HCT116 (cell line): ENCODE results near the gene ELP1. TPM values are rescaled to one million over a fixed set of nuclear protein-coding genes. Genes with fewer than 3 reads are reported as not detected.

Source experiments
- ATAC-seq: fragments of 200-7000 bp; cut with Tn5 transposase; 2 replicates; pipeline ENCODE4 v1.9.1; 2020; ENCODE audit warnings: mild to moderate bottlenecking, moderate library complexity
- BruUV-seq: library from RNA; stranded (reverse); fragments of 400-500 nt; replicated peaks from 2 replicates; lab custom pipeline; 2021; lab: Mats Ljungman, UMichigan
- CTCF ChIA-PET: fragments of 300-600 bp; sonication (Branson Sonifier 250); formaldehyde crosslinking; loops from one replicate; lab custom pipeline; 2021; ENCODE audit warnings: antibody characterized with exemption; lab: Charles Lee
- POLR2A ChIA-PET: fragments of 300-600, 350-600 bp; sonication (Branson Sonifier 250); formaldehyde crosslinking; loops from one replicate; lab custom pipeline; 2021; ENCODE audit warnings: antibody characterized with exemption; lab: Charles Lee
- RAD21 ChIA-PET, 2 experiments: fragments of 300-600 bp; sonication (Branson Sonifier 250); formaldehyde crosslinking; loops; one replicate each; lab custom pipeline; 2023; ENCODE audit warnings: low total read pairs in 2 of 2; ENCODE audit not compliant: uncharacterized antibody in 2 of 2, unreplicated experiment in 2 of 2, low non-redundant PET in 1 of 2; lab: Charles Lee
- DNase-seq: peaks from one replicate; pipeline ENCODE4 v3.0.0-alpha.2; 2010; ENCODE audit warnings: low read depth, low spot score
- H2AFZ ChIP-seq: fragments of 200-600 bp; shearing (Covaris generic), sonication (generic); 2 replicates; pipeline ENCODE4 v1.6.1; 2017; ENCODE audit warnings: low read depth, mixed run types, mixed read lengths, antibody characterized with exemption, low read length; ENCODE audit not compliant: poor library complexity, severe bottlenecking
- H3K27ac ChIP-seq: 2 replicates; pipeline ENCODE4 v1.5.1; 2012; ENCODE audit warnings: low read depth, low read length
- H3K27me3 ChIP-seq: fragments of 200-600 bp; sonication (generic); 2 replicates; pipeline ENCODE4 v1.6.1; 2016; ENCODE audit warnings: mixed run types, low read length, mixed read lengths; ENCODE audit not compliant: insufficient read depth
- H3K36me3 ChIP-seq, 2 experiments: fragments of 200-500 bp in 1 of 2; fragments of 200-600 bp in 1 of 2; sonication (Bioruptor generic) in 1 of 2; sonication (generic) in 1 of 2; 2 replicates each; pipeline versions ENCODE4 v1.5.1 to v1.6.1; 2014 to 2016; ENCODE audit warnings: low read length in 2 of 2, inconsistent platforms in 1 of 2, mixed read lengths in 1 of 2, mixed run types in 1 of 2; ENCODE audit not compliant: insufficient read depth in 2 of 2, control insufficient read depth in 1 of 2
- H3K4me1 ChIP-seq, 2 experiments: fragments of 200-600 bp in 1 of 2; sonication (generic) in 1 of 2; 2 replicates each; pipeline versions ENCODE4 v1.5.1 to v1.6.1; 2012 to 2017; ENCODE audit warnings: low read length in 2 of 2, inconsistent platforms in 1 of 2, mild to moderate bottlenecking in 1 of 2, mixed read lengths in 1 of 2, mixed run types in 1 of 2, moderate library complexity in 1 of 2; ENCODE audit not compliant: insufficient read depth in 2 of 2, control insufficient read depth in 1 of 2
- H3K4me2 ChIP-seq: fragments of 200-600 bp; sonication (generic); 2 replicates; pipeline ENCODE4 v1.6.1; 2017; ENCODE audit warnings: mixed run types, low read length, mixed read lengths
- H3K4me3 ChIP-seq, 2 experiments: fragments of 200-600 bp in 1 of 2; sonication (generic) in 1 of 2; replicated peaks in 1 of 2; 2 replicates each; pipeline ENCODE4 v1.5.1; 2011 to 2016; ENCODE audit warnings: low read length in 2 of 2, control low read depth in 1 of 2, low read depth in 1 of 2, mild to moderate bottlenecking in 1 of 2, mixed read lengths in 1 of 2, mixed run types in 1 of 2
- H3K79me2 ChIP-seq: fragments of 200-600 bp; sonication (generic); 2 replicates; pipeline ENCODE4 v1.6.1; 2017; ENCODE audit warnings: mild to moderate bottlenecking, mixed run types, low read length, moderate library complexity, mixed read lengths; ENCODE audit not compliant: insufficient read depth
- H3K9ac ChIP-seq: fragments of 200-600 bp; sonication (generic); 2 replicates; pipeline ENCODE4 v1.6.1; 2016; ENCODE audit warnings: low read length, mixed read lengths
- H3K9me2 ChIP-seq: fragments of 200-600 bp; sonication (generic), shearing (Covaris generic); 2 replicates; pipeline ENCODE4 v1.6.1; 2017; ENCODE audit warnings: mixed run types, mild to moderate bottlenecking, moderate library complexity; ENCODE audit not compliant: insufficient read depth
- H3K9me3 ChIP-seq, 2 experiments: fragments of 200-500 bp in 1 of 2; fragments of 200-600 bp in 1 of 2; sonication (Bioruptor generic) in 1 of 2; sonication (generic) in 1 of 2; 2 replicates each; pipeline ENCODE4 v1.6.1; 2014 to 2017; ENCODE audit warnings: low read length in 2 of 2, mixed read lengths in 2 of 2, inconsistent platforms in 1 of 2, low read depth in 1 of 2, mild to moderate bottlenecking in 1 of 2, mixed run types in 1 of 2, moderate library complexity in 1 of 2; ENCODE audit not compliant: control insufficient read depth in 1 of 2, insufficient read depth in 1 of 2
- H4K20me1 ChIP-seq: fragments of 200-600 bp; sonication (generic), shearing (Covaris generic); 2 replicates; pipeline ENCODE4 v1.6.1; 2017; ENCODE audit warnings: mixed run types, mild to moderate bottlenecking, moderate library complexity; ENCODE audit not compliant: insufficient read depth
- CEBPB ChIP-seq: IDR thresholded peaks from 2 replicates; pipeline ENCODE4 v1.6.1; 2012; ENCODE audit warnings: low read depth
- EGR1 ChIP-seq: IDR thresholded peaks from 2 replicates; pipeline ENCODE4 v1.6.1; 2012; ENCODE audit warnings: low read depth
- ELF1 ChIP-seq: IDR thresholded peaks from 2 replicates; pipeline ENCODE4 v1.6.1; 2012; ENCODE audit warnings: low read depth, borderline replicate concordance
- EZH2 ChIP-seq: fragments of 200-600 bp; sonication (generic); IDR thresholded peaks from 2 replicates; pipeline ENCODE4 v1.6.1; 2017; ENCODE audit warnings: antibody characterized with exemption, mixed run types
- EZH2phosphoT487 ChIP-seq: fragments of 200-600 bp; IDR thresholded peaks from 2 replicates; pipeline ENCODE4 v1.6.1; 2018; ENCODE audit warnings: antibody characterized with exemption, borderline replicate concordance
- JUND ChIP-seq: IDR thresholded peaks from 2 replicates; pipeline ENCODE4 v1.6.1; 2012
- POLR2A ChIP-seq: IDR thresholded peaks from 2 replicates; pipeline ENCODE4 v1.7.0; 2011; ENCODE audit warnings: borderline replicate concordance; ENCODE audit not compliant: insufficient read depth, insufficient read length; ENCODE audit errors: extremely low read depth
- POLR2AphosphoS5 ChIP-seq: IDR thresholded peaks from 2 replicates; pipeline ENCODE4 v1.6.1; 2011; ENCODE audit warnings: mild to moderate bottlenecking, low read depth, low read length, moderate library complexity
- RAD21 ChIP-seq: IDR thresholded peaks from 2 replicates; pipeline ENCODE4 v1.6.1; 2012; ENCODE audit warnings: low read depth, mild to moderate bottlenecking
- SIN3A ChIP-seq: IDR thresholded peaks from 2 replicates; pipeline ENCODE4 v1.6.1; 2012; ENCODE audit warnings: low read depth
- SRF ChIP-seq: IDR thresholded peaks from 2 replicates; pipeline ENCODE4 v1.6.1; 2012; ENCODE audit warnings: low read depth
- ZFX ChIP-seq: fragments of 450-650 bp; IDR thresholded peaks from 2 replicates; pipeline ENCODE4 v1.6.1; 2017
- ZNF274 ChIP-seq: fragments of 200-500 bp; sonication (Bioruptor generic); IDR thresholded peaks from 2 replicates; pipeline ENCODE4 v1.6.1; 2014; ENCODE audit warnings: mild to moderate bottlenecking, low read depth, low read length, inconsistent platforms
- intact Hi-C: fragments of 100-400 bp; cut with micrococcal nuclease; formaldehyde crosslinking; loops from 2 replicates; pipeline ENCODE4 v1.10.0; 2022
- total RNA-seq: library from RNA; stranded (reverse); gene quantifications from one replicate; pipeline ENCODE4 v1.2.1, GENCODE V29; 2021; ENCODE audit not compliant: unreplicated experiment
- TF ChIP-seq, protein P1 (sequence below): IDR thresholded peaks from 2 replicates; pipeline ENCODE4 v1.6.1; 2012
- TF ChIP-seq, protein P2 (sequence below): IDR thresholded peaks from 2 replicates; pipeline ENCODE4 v1.6.1; 2012
- TF ChIP-seq, protein P3 (sequence below), 3 experiments: fragments of 200-600 bp in 1 of 3; sonication (generic) in 1 of 3; IDR thresholded peaks in 2 of 3; conservative IDR thresholded peaks in 1 of 3; 2 replicates each; pipeline ENCODE4 v1.5.1; 2012 to 2017; ENCODE audit warnings: low read depth in 2 of 3, low read length in 2 of 3, antibody characterized with exemption in 1 of 3, borderline replicate concordance in 1 of 3, control low read depth in 1 of 3, mild to moderate bottlenecking in 1 of 3, mixed read lengths in 1 of 3, mixed run types in 1 of 3, moderate library complexity in 1 of 3; ENCODE audit not compliant: insufficient read depth in 1 of 3
- TF ChIP-seq, protein P4 (sequence below): IDR thresholded peaks from 2 replicates; pipeline ENCODE4 v1.6.1; 2012; ENCODE audit warnings: low read depth

Gene ELP1
- total RNA-seq, 1 experiment from 2014 or later = 28.8 TPM

DNA sequence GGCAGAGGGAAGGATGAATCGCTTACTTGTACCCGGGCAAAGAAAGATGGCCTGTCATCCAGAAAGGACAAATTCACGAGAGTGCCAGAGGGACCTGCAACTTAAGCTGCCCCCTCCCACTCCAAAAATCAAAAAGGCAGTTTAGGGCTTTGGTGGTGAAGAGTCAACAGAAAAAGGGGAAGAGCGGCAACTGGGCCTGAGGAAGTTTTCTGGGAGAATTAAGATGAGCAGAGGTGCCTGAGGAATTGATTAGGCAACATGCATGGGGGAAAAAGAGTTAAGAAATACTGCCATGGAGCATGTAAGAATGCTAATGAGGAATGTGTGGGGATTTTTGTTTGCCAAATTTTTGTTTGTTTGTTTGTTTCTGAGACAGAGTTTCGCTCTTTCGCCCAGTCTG lies 76.4 kb downstream of the ELP1 start:
- intact Hi-C loops = loop anchor here (10.0 kb wide), 1 partner anchor 467 kb away; the partner anchor contains the start of gene EPB41L4B
- TF ChIP-seq, protein P1, sequence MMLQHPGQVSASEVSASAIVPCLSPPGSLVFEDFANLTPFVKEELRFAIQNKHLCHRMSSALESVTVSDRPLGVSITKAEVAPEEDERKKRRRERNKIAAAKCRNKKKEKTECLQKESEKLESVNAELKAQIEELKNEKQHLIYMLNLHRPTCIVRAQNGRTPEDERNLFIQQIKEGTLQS = no peak
- TF ChIP-seq ZFX (no peak), SIN3A (no peak), JUND (no peak), EZH2phosphoT487 (no peak), POLR2AphosphoS5 (no peak), EGR1 (no peak), CEBPB (no peak), POLR2A (no peak), SRF (no peak), ELF1 (no peak), ZNF274 (no peak), RAD21 (no peak), EZH2 (no peak)
- TF ChIP-seq, protein P2, sequence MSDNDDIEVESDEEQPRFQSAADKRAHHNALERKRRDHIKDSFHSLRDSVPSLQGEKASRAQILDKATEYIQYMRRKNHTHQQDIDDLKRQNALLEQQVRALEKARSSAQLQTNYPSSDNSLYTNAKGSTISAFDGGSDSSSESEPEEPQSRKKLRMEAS = no peak
- TF ChIP-seq, protein P3, sequence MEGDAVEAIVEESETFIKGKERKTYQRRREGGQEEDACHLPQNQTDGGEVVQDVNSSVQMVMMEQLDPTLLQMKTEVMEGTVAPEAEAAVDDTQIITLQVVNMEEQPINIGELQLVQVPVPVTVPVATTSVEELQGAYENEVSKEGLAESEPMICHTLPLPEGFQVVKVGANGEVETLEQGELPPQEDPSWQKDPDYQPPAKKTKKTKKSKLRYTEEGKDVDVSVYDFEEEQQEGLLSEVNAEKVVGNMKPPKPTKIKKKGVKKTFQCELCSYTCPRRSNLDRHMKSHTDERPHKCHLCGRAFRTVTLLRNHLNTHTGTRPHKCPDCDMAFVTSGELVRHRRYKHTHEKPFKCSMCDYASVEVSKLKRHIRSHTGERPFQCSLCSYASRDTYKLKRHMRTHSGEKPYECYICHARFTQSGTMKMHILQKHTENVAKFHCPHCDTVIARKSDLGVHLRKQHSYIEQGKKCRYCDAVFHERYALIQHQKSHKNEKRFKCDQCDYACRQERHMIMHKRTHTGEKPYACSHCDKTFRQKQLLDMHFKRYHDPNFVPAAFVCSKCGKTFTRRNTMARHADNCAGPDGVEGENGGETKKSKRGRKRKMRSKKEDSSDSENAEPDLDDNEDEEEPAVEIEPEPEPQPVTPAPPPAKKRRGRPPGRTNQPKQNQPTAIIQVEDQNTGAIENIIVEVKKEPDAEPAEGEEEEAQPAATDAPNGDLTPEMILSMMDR (IDR thresholded peaks at IDR 0.05 in 2 of 3, conservative IDR thresholded peaks at IDR 0.05 in 1 of 3; ENCODE audit: borderline replicate concordance in 1 of 3, insufficient read depth in 1 of 3, low read depth in 2 of 3, low read length in 2 of 3) = no peak
- TF ChIP-seq, protein P4, sequence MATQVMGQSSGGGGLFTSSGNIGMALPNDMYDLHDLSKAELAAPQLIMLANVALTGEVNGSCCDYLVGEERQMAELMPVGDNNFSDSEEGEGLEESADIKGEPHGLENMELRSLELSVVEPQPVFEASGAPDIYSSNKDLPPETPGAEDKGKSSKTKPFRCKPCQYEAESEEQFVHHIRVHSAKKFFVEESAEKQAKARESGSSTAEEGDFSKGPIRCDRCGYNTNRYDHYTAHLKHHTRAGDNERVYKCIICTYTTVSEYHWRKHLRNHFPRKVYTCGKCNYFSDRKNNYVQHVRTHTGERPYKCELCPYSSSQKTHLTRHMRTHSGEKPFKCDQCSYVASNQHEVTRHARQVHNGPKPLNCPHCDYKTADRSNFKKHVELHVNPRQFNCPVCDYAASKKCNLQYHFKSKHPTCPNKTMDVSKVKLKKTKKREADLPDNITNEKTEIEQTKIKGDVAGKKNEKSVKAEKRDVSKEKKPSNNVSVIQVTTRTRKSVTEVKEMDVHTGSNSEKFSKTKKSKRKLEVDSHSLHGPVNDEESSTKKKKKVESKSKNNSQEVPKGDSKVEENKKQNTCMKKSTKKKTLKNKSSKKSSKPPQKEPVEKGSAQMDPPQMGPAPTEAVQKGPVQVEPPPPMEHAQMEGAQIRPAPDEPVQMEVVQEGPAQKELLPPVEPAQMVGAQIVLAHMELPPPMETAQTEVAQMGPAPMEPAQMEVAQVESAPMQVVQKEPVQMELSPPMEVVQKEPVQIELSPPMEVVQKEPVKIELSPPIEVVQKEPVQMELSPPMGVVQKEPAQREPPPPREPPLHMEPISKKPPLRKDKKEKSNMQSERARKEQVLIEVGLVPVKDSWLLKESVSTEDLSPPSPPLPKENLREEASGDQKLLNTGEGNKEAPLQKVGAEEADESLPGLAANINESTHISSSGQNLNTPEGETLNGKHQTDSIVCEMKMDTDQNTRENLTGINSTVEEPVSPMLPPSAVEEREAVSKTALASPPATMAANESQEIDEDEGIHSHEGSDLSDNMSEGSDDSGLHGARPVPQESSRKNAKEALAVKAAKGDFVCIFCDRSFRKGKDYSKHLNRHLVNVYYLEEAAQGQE = no peak
- TF ChIP-seq, all 23 proteins: peak for 0
- Histone ChIP-seq H3K79me2 (no peaks in the 10 kb centered on the region), H3K9me2 (no peaks in the 10 kb centered on the region), H3K36me3 (no peaks in the 10 kb centered on the region), H3K4me3 (no peak overlapping the region), H3K4me2 (no peak overlapping the region), H4K20me1 (no peaks in the 10 kb centered on the region), H3K27me3 (no peaks in the 10 kb centered on the region), H3K27ac (no peak overlapping the region), H3K9me3 (no peaks in the 10 kb centered on the region), H3K4me1 (peaks cover 0 to 11% of the 10 kb centered on the region in 2 experiments; a peak in 2 of 4 replicates), H3K9ac (no peak overlapping the region), H2AFZ (no peak overlapping the region)
- ChIA-PET RAD21 (no interaction called here), POLR2A (no interaction called here), CTCF (no interaction called here)
- no TSS peak for BruUV-seq
- ATAC-seq = no peak
- DNase-seq = no peak
